NT2/D1 (cell line): Measurements from ENCODE around the gene OLFM4.

Source experiments
- DNase-seq: peaks from one replicate; pipeline ENCODE4 v3.0.0-alpha.2; 2011; ENCODE audit warnings: low read depth, low spot score
- H3K27me3 ChIP-seq: 2 replicates; pipeline ENCODE4 v1.6.0; 2011; ENCODE audit warnings: mild to moderate bottlenecking; ENCODE audit not compliant: insufficient read length, insufficient read depth
- H3K36me3 ChIP-seq: 2 replicates; pipeline ENCODE4 v1.6.1; 2011; ENCODE audit warnings: mild to moderate bottlenecking, low read length, mixed read lengths; ENCODE audit not compliant: insufficient read depth, insufficient read length
- H3K4me1 ChIP-seq: 2 replicates; pipeline ENCODE4 v1.5.1; 2011; ENCODE audit not compliant: insufficient read depth, insufficient read length
- H3K4me3 ChIP-seq: 2 replicates; pipeline ENCODE4 v1.5.1; 2011; ENCODE audit warnings: low read depth; ENCODE audit not compliant: insufficient read length
- H3K9ac ChIP-seq: 2 replicates; pipeline ENCODE4 v1.6.0; 2011; ENCODE audit warnings: low read depth; ENCODE audit not compliant: insufficient read length
- H3K9me3 ChIP-seq: 2 replicates; pipeline ENCODE4 v1.5.1; 2011; ENCODE audit warnings: mild to moderate bottlenecking, low read length; ENCODE audit not compliant: insufficient read depth
- SUZ12 ChIP-seq: IDR thresholded peaks from 2 replicates; pipeline ENCODE4 v1.6.1; 2011; ENCODE audit not compliant: insufficient read length, insufficient read depth; ENCODE audit errors: extremely low read depth
- YY1 ChIP-seq: IDR thresholded peaks from 2 replicates; pipeline ENCODE4 v1.6.1; 2011; ENCODE audit not compliant: insufficient read length, insufficient read depth
- ZNF274 ChIP-seq: IDR thresholded peaks from 2 replicates; pipeline ENCODE4 v1.6.1; 2011; ENCODE audit warnings: mild to moderate bottlenecking, low read depth, low read length

The OLFM4 gene

DNA sequence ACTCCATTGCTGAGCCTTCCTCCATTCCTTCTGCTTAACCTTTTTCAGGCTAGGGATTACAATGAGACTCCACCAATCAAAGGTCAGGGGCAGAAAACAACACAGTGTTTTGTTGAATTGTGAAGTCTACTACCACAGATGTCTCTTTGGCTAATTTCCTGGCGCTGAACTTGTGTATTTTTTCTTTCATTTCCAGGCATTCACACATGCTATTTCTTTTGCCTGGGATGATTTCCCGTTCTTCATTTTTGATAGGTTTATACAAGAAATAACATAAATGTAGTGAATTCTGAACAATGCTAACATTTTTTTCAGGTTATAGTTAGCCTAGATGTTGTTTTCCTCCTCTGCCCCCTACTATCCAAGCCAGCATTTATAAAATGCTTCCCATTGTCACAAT lies 64.3 kb downstream of the OLFM4 start:
- DNase-seq, result no peak
- no peaks in the 10 kb centered on the region for H3K4me1 ChIP-seq
- TF ChIP-seq SUZ12, result no peak
- no peak for TF ChIP-seq YY1
- no peak for TF ChIP-seq ZNF274
- no peaks in the 10 kb centered on the region for H3K27me3 ChIP-seq
- no peak overlapping the region for H3K9ac ChIP-seq
- no peaks in the 10 kb centered on the region for H3K9me3 ChIP-seq
- no peak overlapping the region for H3K4me3 ChIP-seq
- H3K36me3 ChIP-seq, result no peaks in the 10 kb centered on the region

DNA sequence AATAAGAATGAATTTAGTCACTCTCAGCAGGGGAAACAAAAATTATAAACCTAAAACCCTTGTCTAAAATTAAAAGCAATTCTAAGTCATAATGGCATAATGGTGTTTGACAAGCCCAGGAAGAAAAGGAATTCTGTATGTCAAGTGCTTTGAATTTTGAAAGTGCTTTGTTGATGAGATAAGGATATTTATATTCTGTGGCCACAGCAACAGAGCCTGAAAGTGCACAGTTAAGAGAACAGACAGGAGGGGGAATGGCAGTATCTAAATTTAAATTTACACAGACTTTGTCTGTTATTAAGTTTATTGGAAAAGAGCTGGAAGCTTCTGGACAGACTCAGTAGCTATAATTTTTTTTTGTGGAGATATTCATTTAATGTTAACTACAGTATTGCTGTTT lies 69.8 kb downstream of the OLFM4 start:
- Histone ChIP-seq H3K9me3 (no peaks in the 10 kb centered on the region), H3K27me3 (no peaks in the 10 kb centered on the region), H3K9ac (no peak overlapping the region), H3K4me3 (no peak overlapping the region), H3K4me1 (no peaks in the 10 kb centered on the region), H3K36me3 (no peaks in the 10 kb centered on the region)
- TF ChIP-seq ZNF274 (no peak), SUZ12 (no peak), YY1 (no peak)
- no peak for DNase-seq

DNA sequence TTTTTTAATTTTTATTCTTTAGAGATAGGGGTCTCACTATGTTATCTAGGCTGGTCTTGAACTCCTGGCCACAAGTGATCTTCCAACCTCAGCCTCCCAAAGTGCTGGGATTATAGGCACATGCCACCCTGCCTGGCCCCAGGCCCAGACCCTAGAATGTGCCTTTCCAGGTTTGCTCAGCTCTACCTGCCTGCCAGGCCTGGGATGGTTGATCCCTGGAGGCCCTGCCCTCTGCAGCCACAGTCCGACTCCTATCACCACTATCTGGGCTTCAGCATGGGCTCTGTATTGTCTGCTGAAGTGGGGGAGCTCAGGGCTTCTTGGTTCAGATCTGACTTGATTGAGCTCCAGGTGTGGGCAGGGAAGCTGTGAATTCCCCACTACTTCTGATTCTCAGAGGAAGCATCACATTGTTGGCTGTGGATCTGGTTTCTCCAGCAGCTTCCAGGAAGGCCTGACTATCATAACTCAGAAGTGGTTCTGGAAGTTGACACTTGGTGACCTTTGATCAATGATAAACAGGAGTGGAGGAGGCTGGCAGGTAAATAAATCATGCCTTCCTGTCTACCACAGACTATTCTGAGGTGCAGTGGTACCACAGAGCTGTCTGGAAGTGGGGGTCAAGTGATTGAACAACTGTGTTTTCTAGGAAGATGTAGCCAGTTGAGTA lies 71.9 kb downstream of the OLFM4 start:
- no peak overlapping the region for H3K4me3 ChIP-seq
- H3K36me3 ChIP-seq, result no peaks in the 10 kb centered on the region
- no peak for DNase-seq
- H3K27me3 ChIP-seq, result no peaks in the 10 kb centered on the region
- no peaks in the 10 kb centered on the region for H3K9me3 ChIP-seq
- H3K9ac ChIP-seq, result no peak overlapping the region
- no peaks in the 10 kb centered on the region for H3K4me1 ChIP-seq
- no peak for TF ChIP-seq ZNF274
- no peak for TF ChIP-seq YY1
- no peak for TF ChIP-seq SUZ12
